Pancreas (tissue), 10 donors: ENCODE data around the gene UTS2R. TPM values are rescaled to one million over a fixed set of nuclear protein-coding genes. Genes with fewer than 3 reads are reported as not detected.
A peak's percentile ranks its signal among the peaks of the same experiment; 100 is the strongest.

Source experiments
- ATAC-seq, 4 donors: fragments of 200-7000 bp; cut with Tn5 transposase; one replicate each; pipeline versions ENCODE4 v1.8.0 to v1.9.1; 2020; ENCODE audit warnings: mild to moderate bottlenecking in 4 of 4, moderate library complexity in 4 of 4
- DNase-seq, 6 donors: peaks; one replicate each; pipeline ENCODE4 v3.0.0-alpha.2; 2020
- FAIRE-seq: peaks from 2 replicates; lab custom pipeline; 2012; peaks lifted over from hg19 to GRCh38; lab: Jason Lieb, UNC
- H3K27ac ChIP-seq, 4 donors: fragments of 200-600 bp; sonication (generic); 1 replicate in 3 of 4; 2 replicates in 1 of 4; pipeline versions ENCODE4 v1.5.0 to v1.8.0; 2020
- H3K27me3 ChIP-seq, 4 donors: fragments of 200-600 bp; one replicate each; pipeline ENCODE4 v1.8.0; 2021
- H3K36me3 ChIP-seq, 3 donors: fragments of 200-600 bp; sonication (generic) in 1 of 3; one replicate each; pipeline versions ENCODE4 v1.5.0 to v1.8.0; 2020 to 2021
- H3K4me1 ChIP-seq, 3 donors: fragments of 200-600 bp; one replicate each; pipeline ENCODE4 v1.8.0; 2021
- H3K4me3 ChIP-seq, 4 donors: fragments of 200-600 bp; sonication (generic) in 2 of 4; one replicate each; pipeline versions ENCODE4 v1.5.0 to v1.8.0; 2020 to 2021
- H3K9me3 ChIP-seq, 4 donors: fragments of 200-600 bp; one replicate each; pipeline ENCODE4 v1.8.0; 2021
- WGBS, 2 donors: extraction: QIAGEN DNeasy Blood & Tissue Kit; methylation state at CpG; one replicate each; pipeline ENCODE4 v1.1.7; 2013; 5-methylcytosine and 5-hydroxymethylcytosine counted together
- intact Hi-C, 3 donors: fragments of 100-400 bp; cut with DNase I; formaldehyde crosslinking; loops; one replicate each; pipeline versions ENCODE4 v1.11.1 to v1.14.2; 2022
- polyA plus RNA-seq, 2 donors: library from polyadenylated mRNA; stranded (reverse); fragments of 200-250 nt; gene quantifications; one replicate each; pipeline ENCODE4 v1.2.3, GENCODE V29; 2013
- total RNA-seq, 6 donors: library from RNA; stranded (reverse); fragmentation: NEBNext Ultra II Directional in 4 of 6; extraction: Animal tissue kit (Norgen Biotek cat#: 25700) in 4 of 6; gene quantifications; one replicate each; pipeline versions ENCODE4 v1.2.1 to v1.2.4, GENCODE V29; 2021 to 2023
- TF ChIP-seq, protein P1 (sequence below), 4 donors: fragments of 200-600 bp; sonication (generic) in 3 of 4; IDR thresholded peaks; one replicate each; pipeline versions ENCODE4 v1.5.0 to v1.8.0; 2021; ENCODE audit warnings: antibody characterized with exemption in 4 of 4
- donor health status: healthy with polysubstance abuse.
- donor health status: DM: no; HTN: no; CAD: no; lungs with moderate emphysema.
- donor health status: DM: no; HTN: no; CAD: no.
- donor health status: control.
- donor health status: control.
- donor health status: Bipolar disorder and iron deficiency.
- donor health status: DM: yes; HTN: yes; CAD: no.
- donor health status: DM: no; HTN: no; CAD: no.
- donor health status: DM: no; HTN: no; CAD: no.
- donor health status: DM: yes; HTN: yes; CAD: no.

Gene UTS2R
- total and polyA plus RNA-seq, 8 donors = 0.37 to 0.87 (median 0.74) TPM; not detected in 5

DNA sequence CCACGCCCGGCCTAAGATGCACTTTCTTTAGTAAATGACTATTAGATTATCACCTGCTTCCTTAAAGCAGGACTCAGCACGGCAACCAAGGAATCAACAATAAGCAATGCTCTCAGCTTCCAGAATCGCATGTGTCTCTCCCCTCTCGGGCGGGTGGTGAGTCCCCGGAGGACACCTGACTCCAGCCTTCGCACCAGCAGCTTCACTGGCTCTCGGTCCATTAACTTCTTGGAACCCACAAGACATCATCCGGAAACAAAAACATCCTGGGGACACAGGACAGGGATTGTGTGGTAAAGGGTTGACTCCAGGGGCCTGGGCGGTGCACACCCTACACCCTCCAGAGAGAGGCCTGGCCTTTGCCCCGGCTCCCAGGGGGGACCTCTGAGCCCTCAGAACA is 22.7 kb downstream of the UTS2R start:
- Histone ChIP-seq H3K4me1 (no peaks in the 10 kb centered on the region), H3K27ac (no peak overlapping the region), H3K27me3 (no peaks in the 10 kb centered on the region), H3K9me3 (no peaks in the 10 kb centered on the region), H3K4me3 (no peak overlapping the region), H3K36me3 (no peaks in the 10 kb centered on the region)
- 85 to 88% methylated on average over 12 of the region's 12 CpGs for WGBS, 2 donors
- intact Hi-C loops = no loop called here
- FAIRE-seq (no peak), DNase-seq (no peak), ATAC-seq (no peak)
- TF ChIP-seq, protein P1, sequence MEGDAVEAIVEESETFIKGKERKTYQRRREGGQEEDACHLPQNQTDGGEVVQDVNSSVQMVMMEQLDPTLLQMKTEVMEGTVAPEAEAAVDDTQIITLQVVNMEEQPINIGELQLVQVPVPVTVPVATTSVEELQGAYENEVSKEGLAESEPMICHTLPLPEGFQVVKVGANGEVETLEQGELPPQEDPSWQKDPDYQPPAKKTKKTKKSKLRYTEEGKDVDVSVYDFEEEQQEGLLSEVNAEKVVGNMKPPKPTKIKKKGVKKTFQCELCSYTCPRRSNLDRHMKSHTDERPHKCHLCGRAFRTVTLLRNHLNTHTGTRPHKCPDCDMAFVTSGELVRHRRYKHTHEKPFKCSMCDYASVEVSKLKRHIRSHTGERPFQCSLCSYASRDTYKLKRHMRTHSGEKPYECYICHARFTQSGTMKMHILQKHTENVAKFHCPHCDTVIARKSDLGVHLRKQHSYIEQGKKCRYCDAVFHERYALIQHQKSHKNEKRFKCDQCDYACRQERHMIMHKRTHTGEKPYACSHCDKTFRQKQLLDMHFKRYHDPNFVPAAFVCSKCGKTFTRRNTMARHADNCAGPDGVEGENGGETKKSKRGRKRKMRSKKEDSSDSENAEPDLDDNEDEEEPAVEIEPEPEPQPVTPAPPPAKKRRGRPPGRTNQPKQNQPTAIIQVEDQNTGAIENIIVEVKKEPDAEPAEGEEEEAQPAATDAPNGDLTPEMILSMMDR (IDR thresholded peaks at IDR 0.05) = no peak

DNA sequence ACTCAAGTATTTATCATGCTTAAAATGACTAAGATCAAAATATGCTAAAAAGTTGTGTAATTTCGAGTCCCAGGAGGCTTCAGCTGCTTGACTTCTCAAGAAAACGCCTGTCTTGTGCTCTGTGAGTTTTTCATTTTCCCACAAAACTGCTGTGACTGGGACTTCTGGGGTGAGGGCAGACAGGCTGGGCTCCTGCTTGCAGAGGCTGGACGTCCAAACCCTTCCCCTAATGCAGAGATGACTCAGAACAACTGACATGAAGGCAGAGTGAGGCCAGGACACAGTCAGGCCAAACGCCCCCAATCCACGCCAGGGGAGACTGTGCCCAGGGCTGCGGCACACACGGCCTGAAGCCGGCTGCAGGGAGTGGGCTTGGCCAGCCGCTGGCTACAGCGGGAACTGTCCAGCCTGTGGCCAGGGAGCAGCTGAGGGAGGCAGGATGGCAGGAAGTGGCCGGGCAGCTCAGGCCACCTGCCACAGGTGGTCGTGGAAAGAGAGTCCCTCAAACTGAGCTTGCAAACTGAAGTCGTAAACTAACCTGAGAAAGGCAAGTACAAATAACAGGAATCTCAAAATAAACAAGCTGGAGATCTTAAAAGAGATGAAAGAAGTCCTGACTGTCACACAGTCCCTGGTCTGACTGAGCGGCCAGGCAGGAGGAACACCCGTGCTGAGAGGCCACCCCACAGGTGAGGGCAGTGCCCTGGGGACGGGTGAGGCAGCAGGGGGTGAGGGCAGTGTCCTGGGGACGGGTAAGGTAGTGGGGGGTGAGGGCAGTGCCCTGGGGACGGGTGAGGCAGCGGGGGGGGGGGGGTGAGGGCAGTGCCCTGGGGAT is 25.3 kb downstream of the UTS2R start:
- WGBS, 2 donors = 81 to 86% methylated on average over 16 to 18 of the region's 19 CpGs
- no peaks in the 10 kb centered on the region for H3K27me3 ChIP-seq
- no peaks in the 10 kb centered on the region for H3K4me1 ChIP-seq
- H3K4me3 ChIP-seq = no peak overlapping the region
- peak in 1 of 6 donors; percentile 44 for DNase-seq
- H3K27ac ChIP-seq = no peak overlapping the region
- no peaks in the 10 kb centered on the region for H3K9me3 ChIP-seq
- intact Hi-C loops = no loop called here
- FAIRE-seq = no peak
- peak in 2 of 4 donors; percentile 9 to 26 for ATAC-seq
- TF ChIP-seq, protein P1 (IDR thresholded peaks at IDR 0.05) = no peak
- H3K36me3 ChIP-seq = no peaks in the 10 kb centered on the region

DNA sequence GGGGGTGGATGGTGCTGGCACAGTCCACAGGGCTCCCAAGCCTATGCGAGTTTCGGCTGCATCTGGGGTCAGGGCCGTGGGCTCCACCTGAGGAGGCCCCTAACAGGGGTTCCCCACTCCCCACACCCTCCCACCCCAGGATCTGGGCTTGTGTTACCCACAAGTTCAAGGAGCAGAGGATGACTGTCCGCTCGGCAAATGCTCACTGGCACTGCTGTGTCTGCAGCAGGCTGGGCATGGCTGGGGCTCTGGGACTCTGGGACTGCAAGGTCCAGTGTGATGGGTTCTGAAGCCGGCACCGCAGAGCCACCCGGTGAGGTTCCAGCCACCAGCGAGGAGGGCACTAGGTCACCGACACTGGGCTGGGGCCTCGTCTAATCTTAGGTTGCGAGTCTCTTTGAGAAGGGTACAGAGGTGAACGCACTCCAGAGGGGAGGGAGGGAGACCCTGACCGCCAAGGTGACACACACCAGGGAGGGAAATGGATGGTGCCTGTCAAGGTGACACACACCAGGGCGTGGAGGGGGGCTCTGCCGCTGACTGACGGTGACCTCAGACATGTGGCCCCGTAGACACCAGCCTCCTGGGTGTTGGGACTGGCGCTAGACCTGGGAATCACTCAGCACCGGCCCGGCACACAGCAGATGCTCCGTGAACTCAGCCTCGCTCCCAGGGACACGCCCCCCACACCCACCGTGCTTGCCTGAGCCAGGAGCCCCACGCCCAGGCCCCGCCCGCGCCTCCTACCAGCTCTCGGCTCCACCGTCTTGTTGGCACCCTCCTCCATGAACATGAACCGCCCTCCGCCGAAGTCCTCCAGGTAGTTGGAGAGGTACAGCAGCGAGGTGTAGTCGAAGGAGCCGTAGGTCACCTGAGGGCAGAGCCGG is 26.1 kb downstream of the UTS2R start:
- 90 to 91% methylated on average over 34 to 38 of the region's 38 CpGs for WGBS, 2 donors
- H3K4me3 ChIP-seq = no peak overlapping the region
- TF ChIP-seq, protein P1 (IDR thresholded peaks at IDR 0.05) = no peak
- no peak overlapping the region for H3K27ac ChIP-seq
- no peak for FAIRE-seq
- peak in 1 of 6 donors; percentile 72 for DNase-seq
- intact Hi-C loops = no loop called here
- H3K27me3 ChIP-seq = no peaks in the 10 kb centered on the region
- H3K9me3 ChIP-seq = no peaks in the 10 kb centered on the region
- no peak for ATAC-seq
- H3K4me1 ChIP-seq = no peaks in the 10 kb centered on the region
- no peaks in the 10 kb centered on the region for H3K36me3 ChIP-seq

DNA sequence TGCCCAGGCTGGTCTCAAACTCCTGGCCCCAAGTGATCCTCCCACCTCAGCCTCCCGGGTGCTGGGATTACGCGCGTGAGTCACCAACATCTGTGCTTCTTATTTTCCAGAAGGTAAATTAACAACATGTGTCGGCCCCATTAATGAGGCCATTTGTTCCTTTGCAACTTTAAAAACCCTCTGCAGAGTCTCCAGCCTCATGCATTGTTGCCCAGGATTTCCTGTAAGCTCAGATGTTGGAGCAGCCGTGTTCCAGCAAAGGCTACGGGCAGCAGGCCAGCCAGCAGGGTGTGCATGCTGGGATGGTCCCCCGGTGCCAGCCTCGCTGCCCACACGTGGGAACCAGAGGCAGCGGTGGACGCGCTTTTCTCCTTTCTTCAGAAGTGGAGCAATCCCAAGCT is 27.5 kb downstream of the UTS2R start:
- FAIRE-seq (no peak), ATAC-seq (peak in 1 of 4 donors; percentile 30), DNase-seq (peak in 1 of 6 donors; percentile 38)
- Histone ChIP-seq H3K36me3 (peaks cover 0 to 6% (median 1%) of the 10 kb centered on the region in 3 donors), H3K27ac (no peak overlapping the region), H3K4me3 (no peak overlapping the region), H3K27me3 (no peaks in the 10 kb centered on the region), H3K4me1 (no peaks in the 10 kb centered on the region), H3K9me3 (no peaks in the 10 kb centered on the region)
- intact Hi-C loops = no loop called here
- TF ChIP-seq, protein P1 (IDR thresholded peaks at IDR 0.05) = no peak
- 85 to 88% methylated on average over 13 of the region's 13 CpGs for WGBS, 2 donors
